ENCODE results near the gene PI4KA.

PI4KA gene

DNA sequence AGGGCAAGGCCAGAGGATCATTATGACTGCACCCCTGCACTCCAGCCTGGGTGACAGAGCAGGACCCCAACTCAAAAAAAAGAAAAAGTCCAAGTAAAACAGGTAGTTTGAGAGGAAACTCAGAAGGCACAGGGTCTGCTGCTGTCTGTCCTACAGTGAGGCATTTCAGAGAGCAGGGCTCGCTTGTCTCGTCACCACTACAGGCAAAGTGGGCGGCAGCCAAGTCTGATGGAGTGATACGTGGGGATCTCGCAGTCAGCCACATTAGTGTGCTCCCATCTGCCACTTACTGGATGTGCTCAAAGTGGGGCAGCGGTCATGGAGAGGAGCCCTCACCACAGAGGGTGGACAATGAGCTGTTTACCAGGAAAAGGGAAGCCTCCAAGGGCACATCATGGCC, 42.1 kb downstream of the PI4KA start:
- DNase-seq (ENCODE audit: low spot score), result no peak

DNA sequence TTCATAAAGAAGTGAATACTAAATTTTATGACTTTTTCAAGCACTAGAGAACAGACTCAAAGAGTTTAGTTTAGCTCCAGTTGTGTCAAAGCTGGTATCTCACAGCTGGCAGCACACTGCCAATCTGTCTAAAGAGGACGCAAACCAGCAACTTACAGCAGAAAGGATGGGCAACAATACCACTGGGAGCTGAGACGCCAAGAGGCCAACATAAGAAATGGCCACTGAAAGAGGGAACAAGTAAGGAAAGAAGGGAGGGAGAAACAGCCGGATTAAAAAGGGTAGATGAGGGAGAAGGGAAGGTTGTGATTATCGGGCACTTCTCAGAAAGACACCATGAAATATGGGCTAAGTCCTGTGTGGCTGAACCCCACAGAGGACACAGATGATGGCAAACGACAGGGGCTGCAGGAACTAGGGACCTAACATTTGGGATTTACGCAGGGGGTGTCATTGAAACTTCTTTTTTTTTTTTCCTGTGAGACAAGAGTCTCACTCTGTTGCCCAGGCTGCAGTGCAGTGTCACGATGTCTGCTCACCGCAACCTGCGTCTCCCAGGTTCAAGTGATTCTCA, 43.0 kb downstream of the PI4KA start:
- no peak for DNase-seq (ENCODE audit: low spot score)

DNA sequence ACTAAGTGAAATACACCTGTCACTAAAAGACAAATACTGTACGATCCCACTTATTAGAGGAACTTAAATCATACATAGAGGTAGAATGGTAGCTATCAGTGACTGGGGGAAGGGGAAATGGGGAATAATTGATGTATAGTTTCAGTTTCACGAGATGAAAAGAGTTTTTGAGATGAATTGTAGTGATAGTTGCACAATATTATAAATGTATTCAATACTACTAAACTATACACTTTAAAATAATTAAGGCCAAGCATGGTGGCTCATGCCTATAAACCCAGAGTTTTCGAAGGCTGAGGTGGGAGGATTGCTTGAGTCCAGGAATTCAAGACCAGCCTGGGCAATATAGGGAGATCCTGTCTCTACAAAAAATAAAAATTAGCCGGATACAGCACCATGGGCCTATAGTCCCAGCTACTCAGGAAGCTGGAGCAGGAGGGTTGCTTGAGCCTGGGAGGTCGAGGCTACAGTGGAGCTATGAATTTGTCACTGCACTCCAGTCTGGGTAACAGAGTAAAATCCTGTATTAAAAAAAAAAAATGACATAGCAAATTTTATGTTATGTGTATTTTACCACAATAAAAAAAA, 44.3 kb downstream of the PI4KA start:
- no peak for DNase-seq (ENCODE audit: low spot score)

DNA sequence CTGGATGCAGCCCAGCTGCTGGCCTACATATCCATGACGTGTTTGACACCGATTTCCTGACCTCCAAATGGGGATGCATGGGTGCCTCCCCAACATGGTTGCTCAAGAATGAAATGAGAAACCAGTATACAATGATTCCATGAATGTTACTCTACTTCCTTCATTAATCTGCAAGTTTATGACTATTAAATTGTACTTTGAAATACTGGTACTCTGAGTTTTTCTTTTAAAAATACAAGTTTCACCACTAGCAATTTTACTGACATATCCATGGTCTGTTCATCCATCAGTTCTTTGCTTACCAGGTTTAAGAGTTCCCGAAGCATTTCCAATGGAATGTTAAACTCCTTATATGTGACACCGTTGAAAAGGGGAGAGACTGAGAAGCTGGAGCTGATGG, 45.6 kb downstream of the PI4KA start:
- no peak for DNase-seq (ENCODE audit: low spot score)

DNA sequence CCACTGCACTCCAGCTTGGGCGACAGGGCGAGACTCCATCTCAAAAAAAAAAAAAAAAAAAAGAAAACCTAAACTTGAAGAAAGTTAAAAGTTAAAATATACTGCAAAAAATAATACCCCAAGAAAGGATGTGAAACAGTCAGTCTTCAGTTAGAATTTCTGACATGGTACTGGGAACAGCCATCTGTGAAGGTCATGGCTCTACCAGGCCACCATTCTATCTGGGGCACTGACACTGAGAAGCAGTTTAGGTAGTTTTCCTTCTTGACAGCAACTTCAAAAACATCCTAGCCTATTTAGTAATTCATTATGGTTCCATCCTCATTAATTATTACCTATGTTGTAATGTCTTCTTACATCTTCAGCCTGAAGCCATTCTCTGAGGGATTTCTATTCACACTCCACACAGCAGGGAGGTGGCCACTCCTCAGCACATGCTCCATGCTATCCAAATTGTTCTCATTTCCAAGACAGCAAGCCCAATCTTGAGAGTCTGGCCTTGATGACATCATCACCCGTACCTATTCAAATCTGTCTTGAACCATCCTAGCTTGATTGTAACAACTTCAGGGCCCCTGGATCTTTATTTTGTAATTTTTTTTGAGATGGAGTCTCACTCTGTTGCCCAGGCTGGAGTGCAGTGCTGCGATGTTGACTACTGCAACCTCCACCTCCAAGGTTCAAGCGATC, 46.5 kb downstream of the PI4KA start:
- peak; percentile 36 for DNase-seq (ENCODE audit: low spot score)

DNA sequence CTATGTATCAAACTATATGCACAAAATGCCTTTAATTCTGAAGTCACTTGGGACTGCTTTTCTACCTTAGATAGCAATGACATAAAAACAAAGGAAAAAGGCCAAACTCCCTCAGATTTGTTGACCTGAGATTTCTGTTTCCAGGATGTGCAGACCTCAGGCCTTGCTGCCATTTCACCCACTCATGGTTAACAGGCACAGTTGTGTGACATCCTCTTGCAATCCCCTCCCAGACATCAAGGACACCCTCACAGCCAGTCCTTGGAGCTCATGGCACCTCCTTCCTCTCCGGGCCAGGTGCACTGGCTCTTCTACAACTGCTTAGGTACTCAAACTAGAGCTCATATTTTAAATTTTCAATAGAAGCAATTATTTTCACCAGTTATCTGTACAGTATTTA, 47.4 kb downstream of the PI4KA start:
- no peak for DNase-seq (ENCODE audit: low spot score)

DNA sequence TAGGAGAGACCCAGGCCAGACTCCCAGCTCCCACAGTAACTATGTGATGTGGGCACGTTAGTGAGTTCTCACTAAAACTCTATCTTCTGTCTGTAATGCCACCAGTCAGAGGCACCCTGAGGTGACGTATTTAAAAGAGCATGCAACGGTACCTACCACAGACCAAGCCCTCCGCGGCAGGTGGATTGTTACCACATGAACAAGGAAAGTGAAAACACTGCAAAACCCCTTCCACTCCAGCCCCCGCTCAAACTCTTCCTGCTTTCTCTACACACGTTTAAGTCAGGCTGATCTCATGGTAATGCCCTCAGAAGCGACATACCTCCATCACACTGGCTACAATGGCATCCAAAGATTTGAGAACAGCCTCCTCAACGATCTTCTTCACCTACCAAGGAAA, 48.0 kb downstream of the PI4KA start:
- DNase-seq (ENCODE audit: low spot score), result no peak

DNA sequence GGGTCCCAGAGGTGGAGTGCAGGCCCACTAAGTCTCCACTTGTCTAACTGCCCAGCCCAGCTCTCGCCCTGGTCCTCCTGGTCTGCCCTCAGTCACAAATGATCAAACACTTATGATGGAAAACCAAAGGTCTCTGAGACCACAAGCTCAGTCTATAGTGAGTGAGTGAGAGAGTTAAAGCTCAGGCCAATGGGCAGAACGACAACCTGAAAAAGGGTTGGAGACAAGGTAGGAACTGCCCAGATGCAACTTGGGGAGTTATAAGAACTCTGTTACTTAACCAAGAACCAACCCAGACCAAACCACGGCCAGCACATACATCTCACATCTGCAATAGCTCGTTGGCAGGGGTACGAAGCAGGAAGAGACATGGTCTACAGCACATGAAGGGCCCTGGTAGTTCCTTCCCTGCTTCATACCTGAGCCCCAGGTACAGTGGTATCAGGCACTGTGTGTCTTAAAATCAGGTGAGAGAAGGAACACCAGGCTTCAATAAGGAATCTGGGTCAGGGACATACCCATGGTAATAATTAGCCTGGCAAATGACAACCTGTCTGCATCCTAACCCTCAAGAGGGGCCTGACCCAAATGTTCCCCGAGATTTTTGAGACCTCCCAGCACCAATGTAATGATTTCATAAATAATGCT, 48.9 kb downstream of the PI4KA start:
- DNase-seq (ENCODE audit: low spot score), result no peak

DNA sequence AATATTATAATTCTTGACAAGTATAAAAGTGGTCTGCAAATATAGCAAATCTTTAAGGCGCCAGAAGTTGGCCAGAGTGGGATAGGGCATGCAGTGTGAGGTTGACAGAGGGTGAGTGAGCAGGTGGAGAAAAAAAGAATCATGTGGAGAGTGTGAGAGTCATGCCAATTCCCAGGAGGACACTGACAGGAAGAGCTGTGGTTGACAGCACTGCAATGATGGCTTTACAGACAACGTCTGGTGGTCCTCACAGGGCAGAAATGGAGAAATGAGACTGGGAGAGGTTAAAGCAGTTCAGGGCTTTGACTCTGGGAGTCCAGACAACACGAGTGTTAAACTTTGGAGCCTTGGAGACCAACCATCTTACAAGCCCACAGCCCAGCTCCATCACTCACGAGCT, 49.8 kb downstream of the PI4KA start:
- DNase-seq (ENCODE audit: low spot score), result no peak

DNA sequence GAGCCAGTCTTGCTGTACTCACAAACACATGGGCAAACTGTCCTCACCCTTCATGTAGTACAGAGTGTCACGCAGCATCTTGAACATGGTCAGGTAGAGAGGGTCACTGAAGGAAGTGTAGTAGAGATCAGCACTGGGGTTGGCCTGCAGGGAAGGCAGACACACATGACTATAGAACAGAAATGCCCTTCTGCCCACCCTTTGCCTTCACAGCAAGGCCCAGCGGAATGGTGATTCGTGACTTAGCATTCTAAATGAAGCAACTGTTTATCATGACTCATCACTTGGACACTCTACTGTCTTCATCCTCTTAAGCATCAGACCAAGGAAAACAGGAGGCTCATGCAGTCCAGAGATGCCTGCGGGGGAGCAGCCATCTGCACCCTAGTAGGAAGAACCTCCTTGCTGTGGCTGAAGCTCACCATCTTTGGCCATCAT, 51.3 kb downstream of the PI4KA start:
- DNase-seq (ENCODE audit: low spot score), result peak; percentile 94

DNA sequence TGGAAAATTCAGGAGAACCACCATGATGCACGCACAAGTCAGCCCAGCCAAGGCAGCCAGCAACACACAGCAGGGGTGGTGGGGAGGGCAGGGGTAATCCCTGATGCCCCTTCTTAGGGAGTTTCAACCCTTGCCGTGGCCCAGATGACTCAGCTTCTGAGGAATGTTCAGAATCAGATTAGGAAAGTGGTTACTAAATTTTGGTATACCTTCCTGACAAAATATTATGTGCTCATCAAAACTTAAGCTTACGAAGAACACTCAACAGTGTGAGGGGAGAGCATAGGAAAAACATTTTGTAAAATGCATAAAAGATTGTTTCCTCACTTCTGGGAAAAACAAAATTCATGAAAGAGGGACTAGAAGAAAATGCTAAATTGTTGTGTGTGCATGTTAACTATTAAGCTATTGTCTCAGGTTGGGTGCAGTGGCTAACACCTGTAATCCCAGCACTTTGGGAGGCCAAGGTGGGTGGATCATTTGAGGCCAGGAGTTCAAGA, 52.6 kb downstream of the PI4KA start:
- DNase-seq (ENCODE audit: low spot score), result peak; percentile 26

DNA sequence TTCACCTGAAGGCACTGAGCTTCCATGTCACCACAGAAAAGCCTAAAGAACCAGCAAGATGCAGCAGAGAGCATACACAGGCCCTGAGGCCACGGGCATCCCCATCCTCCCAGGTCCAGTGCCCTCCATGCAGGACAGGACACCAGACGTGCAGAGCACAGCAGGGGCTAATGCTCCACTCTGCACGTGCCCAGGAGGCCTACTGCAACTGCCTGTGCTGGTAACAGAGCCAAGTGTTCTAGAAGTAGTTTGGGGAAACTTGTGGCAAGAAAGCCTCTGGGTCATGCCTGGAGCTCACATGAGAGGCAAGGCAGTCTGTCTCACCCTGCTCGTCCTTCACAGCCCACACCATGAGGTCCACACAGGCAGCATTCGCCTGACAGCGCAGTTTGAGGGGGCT, 54.0 kb downstream of the PI4KA start:
- DNase-seq (ENCODE audit: low spot score), result no peak

DNA sequence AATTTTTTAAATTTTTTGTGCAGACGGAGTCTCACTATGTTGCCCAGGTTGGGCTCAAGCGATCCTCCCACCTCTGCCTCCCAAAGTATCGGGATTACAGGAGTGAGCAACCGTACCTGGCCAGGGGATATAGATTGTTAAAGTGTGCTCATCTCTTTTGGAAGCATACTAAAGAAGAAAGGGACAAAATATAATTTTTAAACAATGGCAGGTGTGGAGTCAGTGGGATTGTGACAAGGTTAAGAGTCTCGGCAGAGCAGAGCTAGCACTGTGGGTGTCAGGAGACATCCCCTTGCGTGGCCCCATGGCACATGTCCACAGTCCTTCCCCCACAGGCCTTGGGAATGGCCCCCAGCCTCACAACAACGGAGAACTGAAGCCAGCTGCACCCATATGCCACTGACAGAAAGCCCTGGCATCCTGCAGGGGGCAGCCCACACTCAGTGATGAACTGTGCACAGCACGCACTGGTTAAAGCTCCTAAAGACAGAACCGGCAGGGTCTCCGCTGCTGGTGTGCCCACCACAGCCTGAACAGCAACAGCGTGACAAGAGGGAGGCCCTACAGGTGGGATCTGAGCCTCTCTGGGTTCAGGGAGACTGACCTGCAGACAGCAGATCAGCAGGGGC, 54.8 kb downstream of the PI4KA start:
- peak; percentile 22 for DNase-seq (ENCODE audit: low spot score)

DNA sequence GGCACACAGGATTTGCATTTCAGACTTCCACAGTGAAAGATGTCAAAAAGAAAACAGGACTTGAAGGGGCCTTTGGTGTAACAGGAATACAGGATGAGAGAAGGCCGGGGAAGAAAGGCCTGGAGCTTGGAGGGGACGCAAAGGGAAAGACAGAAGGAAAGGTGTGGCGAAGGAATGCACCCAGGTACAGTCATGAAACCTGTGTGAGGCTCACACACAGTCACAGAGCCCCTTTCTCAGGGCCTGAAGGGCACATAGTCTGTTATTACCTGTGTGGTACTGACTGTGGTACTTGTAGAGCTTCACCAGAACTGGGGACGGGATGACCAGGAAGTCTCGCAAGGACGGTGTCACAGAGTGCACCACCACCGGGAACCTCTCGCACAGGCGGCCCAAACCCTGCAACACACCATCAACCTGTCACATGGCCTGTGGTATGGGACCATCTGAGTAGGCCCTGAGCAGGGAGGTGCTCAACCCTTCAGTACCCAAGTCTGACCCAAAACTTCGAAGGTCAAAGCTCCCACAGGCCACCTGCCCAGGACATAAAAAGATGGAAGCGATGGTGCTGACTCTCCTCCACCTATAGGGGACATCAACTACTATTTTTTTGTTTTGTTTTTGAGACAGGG, 55.6 kb downstream of the PI4KA start:
- no peak for DNase-seq (ENCODE audit: low spot score)

DNA sequence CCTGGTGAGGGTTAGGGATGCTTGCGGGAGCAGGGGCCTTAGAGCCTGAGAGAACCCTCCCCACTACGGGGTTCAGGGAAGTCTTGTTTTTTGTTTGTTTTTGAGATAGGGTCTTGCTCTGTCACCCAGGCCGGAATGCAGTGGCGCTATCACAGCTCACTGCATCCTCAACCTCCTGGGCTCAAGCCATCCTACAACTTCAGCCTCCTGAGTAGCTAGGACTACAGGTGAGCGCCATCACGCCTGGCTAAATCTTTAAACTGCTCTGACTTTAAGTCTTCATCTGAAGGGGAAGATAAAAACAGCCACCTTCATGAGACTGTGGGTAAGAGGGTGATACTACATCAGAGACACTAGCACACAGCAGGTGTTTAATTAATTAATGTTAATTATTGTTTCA, 56.2 kb downstream of the PI4KA start:
- no peak for DNase-seq (ENCODE audit: low spot score)

DNA sequence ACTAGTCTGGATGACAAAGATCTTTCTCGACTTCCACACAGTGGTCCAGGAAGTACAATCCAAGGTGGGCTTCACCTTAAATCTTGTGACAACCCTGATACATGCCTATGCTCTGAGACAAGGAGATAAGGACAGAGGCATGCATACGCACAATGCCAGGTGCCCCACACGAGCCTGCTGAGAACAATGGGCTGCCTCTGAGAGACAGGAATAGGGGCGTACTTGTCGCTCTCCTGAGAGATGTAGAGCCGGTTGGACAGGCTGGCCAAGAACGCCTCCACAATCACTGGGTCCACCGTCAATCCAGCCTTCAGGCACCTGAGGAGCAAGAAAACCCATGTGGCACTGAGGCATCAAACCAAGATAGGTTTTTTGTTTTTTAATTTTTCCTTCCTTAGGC, 59.2 kb downstream of the PI4KA start:
- no peak for DNase-seq (ENCODE audit: low spot score)

DNA sequence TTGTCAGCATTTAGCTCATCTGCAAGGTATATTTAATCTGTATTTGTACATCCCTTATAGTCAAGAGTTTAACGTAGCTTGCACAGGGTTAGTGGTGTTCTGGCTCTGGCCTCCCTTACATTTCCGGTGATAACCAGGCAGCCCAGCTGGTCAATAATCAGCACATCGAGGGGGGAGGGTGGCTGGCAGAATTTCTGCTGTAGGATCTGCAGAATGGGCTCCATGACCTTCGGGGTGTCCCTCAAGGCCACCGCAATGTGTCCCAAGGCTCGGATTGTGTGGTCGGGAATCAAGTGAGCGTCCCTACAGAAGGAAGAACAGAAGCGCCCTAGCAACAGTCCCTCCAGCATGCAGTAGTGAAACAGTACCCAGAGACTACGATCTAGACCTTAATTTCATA, 59.6 kb downstream of the PI4KA start:
- DNase-seq (ENCODE audit: low spot score), result no peak

DNA sequence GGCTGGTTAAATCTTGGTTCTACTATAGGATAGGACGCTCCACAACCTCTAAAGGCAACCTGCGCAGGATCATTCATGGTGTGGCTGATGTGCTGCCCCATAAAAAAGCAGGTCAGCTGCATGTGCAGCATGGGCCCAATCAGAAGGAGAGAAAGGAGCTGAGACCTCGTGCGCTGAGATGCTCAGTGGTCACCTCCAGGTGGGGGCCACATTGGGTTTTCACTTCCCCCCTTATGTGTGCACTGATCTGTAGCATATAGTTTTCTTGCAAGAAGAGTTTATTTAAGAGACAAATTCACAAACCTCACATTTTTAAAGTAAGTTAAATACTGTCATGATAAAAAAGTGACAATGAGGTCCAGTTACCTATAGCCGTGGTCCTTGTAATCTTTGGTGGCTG, 60.4 kb downstream of the PI4KA start:
- no peak for DNase-seq (ENCODE audit: low spot score)

DNA sequence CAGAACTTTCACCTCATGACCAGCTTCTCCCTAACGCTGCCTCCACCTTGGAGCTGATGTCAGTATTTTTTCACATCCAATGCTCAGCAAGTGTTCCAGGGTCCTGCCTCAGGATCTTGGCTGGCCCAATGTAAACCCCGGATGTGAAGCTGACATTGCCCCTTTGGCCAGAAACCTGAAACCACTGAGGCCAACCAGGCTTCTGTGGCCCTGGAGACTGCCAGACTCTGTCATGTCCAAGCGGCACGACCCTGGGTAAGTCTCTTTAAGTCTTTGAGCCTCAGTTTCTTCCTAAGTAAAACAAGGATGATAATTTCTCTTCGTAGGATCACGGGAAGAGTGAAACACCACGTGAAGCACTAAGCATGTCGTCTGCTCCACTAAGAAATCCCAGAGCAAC, 61.9 kb downstream of the PI4KA start:
- no peak for DNase-seq (ENCODE audit: low spot score)

DNA sequence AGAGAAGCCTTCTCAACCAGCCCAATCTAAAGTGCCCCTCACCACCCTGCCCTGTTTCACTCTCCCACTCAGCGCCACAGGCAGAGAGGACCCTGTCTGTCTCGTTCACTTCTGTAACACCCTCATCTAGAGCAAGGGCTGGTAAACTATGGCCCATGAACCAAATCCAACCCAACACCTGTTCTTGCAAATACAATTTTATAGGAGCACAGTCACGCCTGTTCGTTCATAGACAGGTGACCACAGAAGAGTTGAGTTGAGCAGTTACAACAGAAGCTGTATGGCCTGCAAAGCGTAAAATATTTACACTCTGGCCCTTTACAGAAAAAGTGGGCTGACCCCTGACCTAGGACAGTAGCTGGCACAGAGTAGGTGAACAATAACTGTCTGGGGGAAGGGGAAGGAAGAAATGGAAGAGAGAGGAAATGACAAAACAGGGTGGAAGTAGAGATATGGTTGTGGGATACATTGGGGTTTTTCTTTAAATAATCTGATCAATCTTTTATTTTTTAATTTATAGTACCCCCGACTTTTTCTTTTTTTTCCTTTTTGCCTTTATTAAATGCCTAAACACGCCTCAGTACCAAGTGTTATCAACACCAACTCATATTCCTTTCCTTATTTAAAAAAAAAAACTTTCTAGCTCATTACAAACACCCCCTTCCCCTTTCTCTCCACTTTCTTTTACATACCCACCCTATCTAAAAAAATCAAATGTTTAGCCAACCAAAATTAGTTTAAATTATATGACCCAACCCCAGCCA, 63.8 kb downstream of the PI4KA start:
- DNase-seq (ENCODE audit: low spot score), result no peak

Measured in kidney tubule cell (primary cell).